GM21723 (cell line): Measurements from ENCODE around the gene CNIH3.
A peak's percentile ranks its signal among the peaks of the same experiment; 100 is the strongest.

ENCODE experiments used
- ATAC-seq: cut with Tn5 transposase; IDR thresholded peaks from one replicate; pipeline ENCODE4 v1.9.1; 2021; ENCODE audit warnings: mild to moderate bottlenecking, moderate library complexity; ENCODE audit not compliant: unreplicated experiment

Gene CNIH3

GRCh38 chr1:224640587-224640986 is 24.5 kb downstream of the CNIH3 start:
- no peak for ATAC-seq

GRCh38 chr1:224641030-224641429 is 24.9 kb downstream of the CNIH3 start:
- ATAC-seq = no peak

- ATAC-seq = no peak
Observed at GRCh38 chr1:224643653-224644052, 27.5 kb downstream of the CNIH3 start.

GRCh38 chr1:224644553-224645154 is 28.5 kb downstream of the CNIH3 start:
- ATAC-seq = peak; percentile 79

- ATAC-seq = no peak
Observed at GRCh38 chr1:224647449-224647848, 31.3 kb downstream of the CNIH3 start.

GRCh38 chr1:224650290-224650689 is 34.2 kb downstream of the CNIH3 start:
- no peak for ATAC-seq

- no peak for ATAC-seq
Observed at GRCh38 chr1:224651188-224651587, 35.1 kb downstream of the CNIH3 start.

- ATAC-seq = no peak
Observed at GRCh38 chr1:224656392-224656791, 40.3 kb downstream of the CNIH3 start.

GRCh38 chr1:224660074-224660473 is 44.0 kb downstream of the CNIH3 start:
- ATAC-seq = no peak

GRCh38 chr1:224662870-224663269 is 46.8 kb downstream of the CNIH3 start:
- no peak for ATAC-seq

- ATAC-seq = no peak
Observed at GRCh38 chr1:224665016-224665415, 48.9 kb downstream of the CNIH3 start.

GRCh38 chr1:224666078-224666477 is 50.0 kb downstream of the CNIH3 start:
- ATAC-seq = no peak

GRCh38 chr1:224666913-224667312 is 50.8 kb downstream of the CNIH3 start:
- no peak for ATAC-seq

GRCh38 chr1:224668984-224669383 is 52.9 kb downstream of the CNIH3 start:
- ATAC-seq = no peak

- ATAC-seq = no peak
Observed at GRCh38 chr1:224669403-224669802, 53.3 kb downstream of the CNIH3 start.

- no peak for ATAC-seq
Observed at GRCh38 chr1:224670506-224670905, 54.4 kb downstream of the CNIH3 start.

GRCh38 chr1:224671076-224671475 is 55.0 kb downstream of the CNIH3 start:
- no peak for ATAC-seq

GRCh38 chr1:224673141-224673540 is 57.0 kb downstream of the CNIH3 start:
- no peak for ATAC-seq

- no peak for ATAC-seq
Observed at GRCh38 chr1:224675590-224675989, 59.5 kb downstream of the CNIH3 start.

- no peak for ATAC-seq
Observed at GRCh38 chr1:224676551-224676950, 60.4 kb downstream of the CNIH3 start.

- ATAC-seq = no peak
Observed at GRCh38 chr1:224678168-224678567, 62.1 kb downstream of the CNIH3 start.

GRCh38 chr1:224679606-224680005 is 63.5 kb downstream of the CNIH3 start:
- no peak for ATAC-seq

GRCh38 chr1:224681816-224682215 is 65.7 kb downstream of the CNIH3 start:
- no peak for ATAC-seq
